ENCODE data around the gene MRPL34.

MRPL34 gene

DNA sequence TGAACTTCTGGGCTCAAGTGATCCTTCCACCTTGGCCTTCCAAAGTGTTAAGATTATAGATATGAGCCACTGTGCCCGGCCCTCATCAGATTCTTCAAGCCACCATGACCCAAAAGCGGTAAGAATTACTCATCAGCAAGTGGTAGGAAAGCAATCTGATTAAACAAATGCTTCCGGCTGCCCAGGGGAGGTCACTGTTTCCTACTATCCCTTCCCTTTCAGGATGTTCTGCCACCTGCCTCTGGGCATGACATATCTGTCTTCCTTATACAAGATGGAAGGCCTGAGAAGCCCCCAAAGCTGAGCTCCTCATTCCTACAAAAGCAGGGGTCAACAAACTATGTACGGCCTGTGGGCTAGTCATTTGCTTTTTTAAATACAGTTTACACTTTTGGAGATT is 9.4 kb upstream of the MRPL34 start:
- Mint-ChIP-seq H3K27ac (no peak overlapping the region), H3K27me3 (no peaks in the 10 kb centered on the region), H3K4me1 (ENCODE audit: low read depth) (peaks cover 5% of the 10 kb centered on the region), H3K9me3 (ENCODE audit: low read depth) (no peaks in the 10 kb centered on the region), H3K4me3 (no peak overlapping the region), H3K36me3 (peaks cover 2% of the 10 kb centered on the region)

DNA sequence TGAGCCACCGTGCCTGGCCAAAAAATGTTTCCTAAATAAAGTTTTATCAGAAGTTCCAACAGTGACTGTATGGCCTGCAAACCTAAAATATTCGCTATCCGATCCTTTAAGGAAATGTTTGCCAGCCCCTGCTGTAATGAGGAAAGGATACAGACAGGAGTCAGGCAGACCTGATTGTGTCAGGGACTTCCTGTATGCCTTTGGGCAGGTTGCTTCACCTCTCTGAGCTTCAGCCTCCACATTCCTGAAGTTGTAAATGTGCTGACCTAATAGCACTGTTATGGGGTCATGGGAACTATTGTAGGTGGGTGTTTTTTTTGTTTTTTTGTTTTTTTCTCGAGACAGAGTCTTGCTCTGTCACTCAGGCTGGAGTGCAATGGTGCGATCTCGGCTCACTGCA is 8.7 kb upstream of the MRPL34 start:
- Mint-ChIP-seq H3K36me3 (peaks cover 2% of the 10 kb centered on the region), H3K27ac (no peak overlapping the region), H3K4me3 (no peak overlapping the region), H3K27me3 (no peaks in the 10 kb centered on the region), H3K4me1 (ENCODE audit: low read depth) (peaks cover 7% of the 10 kb centered on the region), H3K9me3 (ENCODE audit: low read depth) (no peaks in the 10 kb centered on the region)

DNA sequence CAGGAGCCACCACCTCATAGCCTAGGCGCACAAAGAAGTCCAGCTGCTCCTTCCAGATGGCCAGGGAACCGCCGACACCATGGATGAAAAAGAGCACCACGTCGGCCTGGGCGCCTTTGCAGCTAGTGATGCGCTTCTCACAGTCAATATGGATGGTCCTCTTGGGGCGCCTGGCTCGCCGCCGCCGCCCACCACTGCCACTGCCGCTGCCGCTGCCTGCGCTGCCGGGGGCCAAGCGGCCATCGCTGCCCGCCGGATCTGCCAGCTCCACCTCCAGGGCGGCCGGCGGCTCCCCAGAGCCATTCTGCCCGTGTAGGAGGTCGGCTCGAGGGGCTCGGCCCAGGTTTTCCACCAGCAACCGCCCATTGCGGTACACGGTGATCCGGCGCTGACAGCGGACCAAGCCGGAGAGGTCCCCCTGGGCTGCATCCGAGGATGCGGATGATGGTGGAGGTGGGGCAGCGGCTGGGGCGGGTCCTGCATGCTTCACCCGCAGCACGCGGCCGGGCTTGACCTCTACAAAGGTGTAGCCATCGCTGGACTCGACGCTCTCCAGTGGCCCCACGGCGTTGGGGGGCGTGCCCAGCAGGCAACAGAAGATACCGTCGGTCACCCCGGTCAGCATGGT is 4.6 kb upstream of the MRPL34 start:
- H3K27ac Mint-ChIP-seq = no peak overlapping the region
- no peaks in the 10 kb centered on the region for H3K27me3 Mint-ChIP-seq
- peaks cover 2% of the 10 kb centered on the region for H3K36me3 Mint-ChIP-seq

DNA sequence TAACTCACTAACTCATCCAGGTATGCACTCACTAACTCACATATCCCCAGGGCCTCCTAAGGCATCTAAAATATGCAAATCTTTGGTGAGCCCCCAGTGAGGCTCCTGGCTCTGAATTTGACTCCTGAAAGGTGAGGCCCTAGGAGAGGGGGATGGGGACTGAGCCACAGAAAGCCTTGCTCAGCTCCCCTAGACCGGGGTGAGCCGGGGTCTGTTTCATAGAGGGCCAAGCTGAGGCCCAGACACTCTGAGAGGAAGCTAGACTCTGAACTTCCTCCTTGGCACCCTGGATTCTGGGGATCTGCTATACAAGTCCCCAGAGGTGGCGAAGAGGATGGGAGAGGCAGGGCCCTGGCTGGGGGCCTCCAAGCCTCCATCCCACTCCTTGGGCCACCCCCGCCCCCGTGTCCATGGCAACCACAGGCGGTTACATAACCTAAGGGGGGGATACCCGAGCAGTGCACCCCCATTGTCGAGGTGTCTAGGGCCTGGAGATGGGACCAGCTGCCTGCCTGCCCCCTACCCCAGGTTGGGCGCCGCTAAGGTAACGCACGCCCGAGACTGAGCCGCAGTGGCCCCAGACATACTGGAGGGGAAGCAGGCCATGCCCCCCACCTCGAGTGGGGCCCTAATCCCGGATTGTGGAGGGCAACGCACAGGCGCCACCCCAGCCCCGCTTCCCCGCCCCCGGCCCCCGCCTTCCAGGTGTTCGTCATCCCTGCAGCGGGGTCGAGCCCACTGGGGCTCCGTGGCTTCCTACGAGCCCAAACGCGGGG is 3.1 kb upstream of the MRPL34 start:
- peak overlapping the region; percentile 68 for H3K4me3 Mint-ChIP-seq
- no peak overlapping the region for H3K27ac Mint-ChIP-seq
- no peaks in the 10 kb centered on the region for H3K36me3 Mint-ChIP-seq
- no peaks in the 10 kb centered on the region for H3K9me3 Mint-ChIP-seq (ENCODE audit: low read depth)
- H3K4me1 Mint-ChIP-seq (ENCODE audit: low read depth) = peaks cover 25% of the 10 kb centered on the region
- H3K27me3 Mint-ChIP-seq = no peaks in the 10 kb centered on the region

More for the DNA sequence above, 4.6 kb upstream of the MRPL34 start:
- H3K9me3 Mint-ChIP-seq (ENCODE audit: low read depth) = no peaks in the 10 kb centered on the region
- H3K4me1 Mint-ChIP-seq (ENCODE audit: low read depth) = peaks cover 20% of the 10 kb centered on the region
- no peak overlapping the region for H3K4me3 Mint-ChIP-seq

DNA sequence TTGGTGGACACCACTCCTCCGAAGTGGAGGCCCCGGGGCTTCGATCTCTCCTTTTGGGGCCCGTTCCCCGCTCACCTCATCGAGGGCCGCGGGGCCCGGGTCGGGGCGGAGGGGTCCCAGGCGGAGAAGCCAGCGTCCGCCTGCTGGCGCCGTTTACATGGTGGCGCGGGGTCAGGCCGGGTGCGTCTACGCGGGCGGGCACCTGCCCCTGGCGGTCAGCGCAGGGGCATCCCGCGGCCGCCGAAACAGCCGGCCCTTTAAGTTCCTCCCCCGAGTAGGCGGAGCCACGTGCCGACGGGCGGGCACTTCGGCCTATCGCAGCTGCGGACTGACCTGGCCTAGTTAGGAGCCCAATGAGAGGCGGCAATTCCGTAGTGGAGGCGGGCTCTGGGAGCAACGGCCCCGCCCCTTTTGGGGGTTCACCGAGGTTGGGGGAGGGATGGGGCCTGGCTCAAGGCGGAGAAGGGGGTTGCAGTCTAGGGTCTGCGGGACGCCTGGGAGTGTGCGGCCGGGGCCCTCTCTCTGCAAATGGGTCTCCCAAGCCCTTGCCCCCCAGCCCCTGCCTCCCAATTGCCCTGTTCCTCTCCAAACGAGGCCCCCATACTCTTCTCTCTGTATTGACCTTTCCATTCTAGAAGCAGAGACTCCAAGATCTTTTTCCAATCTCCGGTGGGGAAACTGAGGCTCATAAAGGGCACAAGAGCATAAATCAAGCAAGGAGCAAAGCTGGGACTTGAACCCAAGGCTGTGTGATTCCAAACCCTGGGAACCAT is 2.3 kb upstream of the MRPL34 start, which contains the start of gene ABHD8:
ABHD8 (minus strand) TSS at position 259 of the 773 bp plus-strand sequence. CDS start 1,809 bp downstream, outside the sequence.
- Mint-ChIP-seq H3K9me3 (ENCODE audit: low read depth) (no peaks in the 10 kb centered on the region), H3K4me1 (ENCODE audit: low read depth) (peaks cover 30% of the 10 kb centered on the region)

DNA sequence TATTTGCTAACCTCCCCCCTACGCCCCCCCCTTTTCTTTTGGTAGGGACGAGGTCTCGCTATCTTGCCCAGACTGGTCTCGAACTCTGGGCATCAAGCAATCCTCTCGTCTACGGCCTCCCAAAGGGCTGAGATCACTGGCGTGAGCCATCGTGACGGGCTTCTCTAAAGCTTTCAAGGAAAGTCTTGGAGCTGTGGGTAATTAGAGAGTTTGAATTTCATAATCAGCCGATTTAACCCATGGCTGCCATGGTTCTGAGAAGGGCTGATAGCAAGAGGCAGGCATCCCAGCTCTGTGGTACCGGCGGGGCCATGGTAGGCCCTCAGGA is 1.8 kb upstream of the MRPL34 start:
- Mint-ChIP-seq H3K4me3 (peak overlapping the region; percentile 68), H3K4me1 (ENCODE audit: low read depth) (peaks cover 31% of the 10 kb centered on the region), H3K27me3 (no peaks in the 10 kb centered on the region), H3K9me3 (ENCODE audit: low read depth) (no peaks in the 10 kb centered on the region), H3K27ac (no peak overlapping the region), H3K36me3 (no peaks in the 10 kb centered on the region)

More for the DNA sequence above, 2.3 kb upstream of the MRPL34 start, which contains the start of gene ABHD8:
- Mint-ChIP-seq H3K27ac (no peak within 1 kb of the TSS), H3K27me3 (no peaks in the 10 kb centered on the region), H3K4me3 (peak within 1 kb of the TSS; percentile 68), H3K36me3 (no peaks in the 10 kb centered on the region)

DNA sequence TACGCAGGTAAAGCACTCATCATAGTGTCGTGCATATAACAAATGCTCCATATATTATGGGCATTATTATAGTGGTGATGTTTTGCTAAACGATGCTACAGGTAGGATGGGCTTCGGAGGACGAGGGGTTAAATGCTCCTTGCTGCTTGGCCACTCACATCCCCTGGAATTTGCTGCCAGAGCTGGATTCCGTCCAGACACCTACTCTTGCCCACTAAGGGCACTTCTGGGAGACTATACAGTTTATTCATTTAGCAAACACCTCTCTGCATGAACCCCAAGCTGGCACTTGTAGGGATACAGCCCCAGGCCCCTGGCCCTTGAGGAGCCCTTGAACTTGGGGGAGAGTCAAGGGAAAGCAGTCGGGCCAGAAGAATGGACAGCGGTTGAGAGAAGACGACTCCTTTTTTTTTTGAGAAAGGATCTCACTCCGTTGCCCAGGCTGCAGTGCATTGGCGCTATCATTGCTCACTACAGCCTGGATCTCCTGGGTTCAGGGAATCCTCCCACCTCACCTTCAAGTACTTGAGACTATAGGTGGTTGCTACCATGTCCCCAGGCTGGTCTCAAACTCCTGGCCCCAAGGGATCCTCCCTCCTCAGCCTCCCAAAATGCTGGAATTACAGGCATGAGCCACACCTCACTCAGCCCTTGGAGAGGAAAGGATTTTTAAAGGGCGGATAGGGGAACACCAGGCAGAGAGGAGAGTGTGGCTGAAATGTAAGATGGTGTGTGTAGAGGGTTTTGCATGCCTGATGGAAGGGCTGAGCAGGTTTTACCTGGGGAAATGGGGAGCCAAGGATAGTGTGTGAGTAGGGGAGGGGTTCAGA is 1.1 kb upstream of the MRPL34 start:
- Mint-ChIP-seq H3K27ac (peak overlapping the region; percentile 72), H3K27me3 (no peaks in the 10 kb centered on the region), H3K4me1 (ENCODE audit: low read depth) (peaks cover 36% of the 10 kb centered on the region), H3K36me3 (no peaks in the 10 kb centered on the region), H3K9me3 (ENCODE audit: low read depth) (no peaks in the 10 kb centered on the region), H3K4me3 (peak overlapping the region; percentile 93)

DNA sequence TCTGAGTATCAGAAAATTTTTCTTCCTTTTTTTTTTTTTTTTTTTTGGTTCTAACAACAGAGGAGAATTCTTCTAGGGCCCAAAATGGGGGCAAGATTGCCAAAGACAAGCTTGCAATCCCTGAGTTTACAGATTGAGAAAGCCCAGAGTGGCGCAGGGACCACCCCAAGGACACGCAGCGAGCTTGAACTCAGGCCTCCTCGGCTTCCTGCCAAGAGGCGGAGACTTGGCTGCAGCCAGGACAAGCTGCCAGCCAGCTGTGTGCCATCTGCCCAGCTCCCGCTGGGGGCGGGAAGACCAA is 506 bp upstream of the MRPL34 start:
- Mint-ChIP-seq H3K9me3 (ENCODE audit: low read depth) (no peaks in the 10 kb centered on the region), H3K27ac (peak overlapping the region; percentile 92)

DNA sequence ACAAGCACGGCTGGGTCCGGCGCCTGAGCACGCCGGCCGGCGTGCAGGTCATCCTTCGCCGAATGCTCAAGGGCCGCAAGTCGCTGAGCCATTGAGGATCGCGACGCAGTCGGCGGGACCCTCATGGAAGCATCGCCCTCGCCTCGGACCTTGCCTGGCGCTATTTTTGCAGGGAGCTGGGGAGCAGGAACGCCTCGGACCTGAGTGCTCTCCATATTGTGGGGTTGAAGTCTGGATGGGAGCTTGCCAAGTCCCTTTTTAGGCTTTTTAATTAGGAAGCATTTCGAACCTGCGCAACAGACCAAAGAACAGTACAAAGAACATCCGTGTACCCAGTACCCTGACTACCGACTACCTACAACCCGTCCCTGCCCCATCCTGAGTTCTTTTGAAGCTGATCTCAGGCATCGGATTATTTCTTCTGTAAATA is 628 bp downstream of the MRPL34 start:
- Mint-ChIP-seq H3K36me3 (no peaks in the 10 kb centered on the region), H3K27me3 (no peaks in the 10 kb centered on the region), H3K4me1 (ENCODE audit: low read depth) (peaks cover 45% of the 10 kb centered on the region), H3K4me3 (peak overlapping the region; percentile 93), H3K27ac (peak overlapping the region; percentile 92), H3K9me3 (ENCODE audit: low read depth) (no peaks in the 10 kb centered on the region)

More for the DNA sequence above, 506 bp upstream of the MRPL34 start:
- Mint-ChIP-seq H3K4me1 (ENCODE audit: low read depth) (peaks cover 37% of the 10 kb centered on the region), H3K36me3 (no peaks in the 10 kb centered on the region), H3K4me3 (peak overlapping the region; percentile 93), H3K27me3 (no peaks in the 10 kb centered on the region)

DNA sequence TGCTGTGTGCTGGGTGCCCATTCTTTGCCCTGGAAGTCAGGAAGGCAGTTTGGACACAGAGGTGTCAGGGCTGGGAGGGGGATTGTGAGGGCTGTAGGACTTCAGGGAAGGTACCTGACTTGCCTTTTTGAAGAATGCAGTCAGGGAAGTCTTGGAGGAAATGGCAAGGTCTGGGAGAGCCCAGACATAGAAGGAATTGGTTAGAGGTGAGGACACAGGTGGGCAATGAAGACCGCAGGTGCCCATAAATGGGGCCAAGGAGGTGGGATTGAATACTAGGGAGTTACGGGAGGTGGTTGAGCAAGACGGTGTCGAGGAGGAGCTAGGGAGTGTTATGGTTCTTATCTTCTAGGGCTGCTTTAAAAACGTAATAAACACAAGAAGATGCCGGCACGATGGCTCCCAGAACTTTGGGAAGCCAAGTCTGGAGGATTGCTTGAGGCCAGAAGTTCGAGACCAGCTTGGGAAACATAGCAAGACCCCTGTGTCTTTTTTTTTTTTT is 2.3 kb downstream of the MRPL34 start:
- H3K4me3 Mint-ChIP-seq = peak overlapping the region; percentile 93
- peaks cover 43% of the 10 kb centered on the region for H3K4me1 Mint-ChIP-seq (ENCODE audit: low read depth)
- H3K27me3 Mint-ChIP-seq = no peaks in the 10 kb centered on the region
- H3K36me3 Mint-ChIP-seq = no peaks in the 10 kb centered on the region
- no peaks in the 10 kb centered on the region for H3K9me3 Mint-ChIP-seq (ENCODE audit: low read depth)
- peak overlapping the region; percentile 47 for H3K27ac Mint-ChIP-seq

DNA sequence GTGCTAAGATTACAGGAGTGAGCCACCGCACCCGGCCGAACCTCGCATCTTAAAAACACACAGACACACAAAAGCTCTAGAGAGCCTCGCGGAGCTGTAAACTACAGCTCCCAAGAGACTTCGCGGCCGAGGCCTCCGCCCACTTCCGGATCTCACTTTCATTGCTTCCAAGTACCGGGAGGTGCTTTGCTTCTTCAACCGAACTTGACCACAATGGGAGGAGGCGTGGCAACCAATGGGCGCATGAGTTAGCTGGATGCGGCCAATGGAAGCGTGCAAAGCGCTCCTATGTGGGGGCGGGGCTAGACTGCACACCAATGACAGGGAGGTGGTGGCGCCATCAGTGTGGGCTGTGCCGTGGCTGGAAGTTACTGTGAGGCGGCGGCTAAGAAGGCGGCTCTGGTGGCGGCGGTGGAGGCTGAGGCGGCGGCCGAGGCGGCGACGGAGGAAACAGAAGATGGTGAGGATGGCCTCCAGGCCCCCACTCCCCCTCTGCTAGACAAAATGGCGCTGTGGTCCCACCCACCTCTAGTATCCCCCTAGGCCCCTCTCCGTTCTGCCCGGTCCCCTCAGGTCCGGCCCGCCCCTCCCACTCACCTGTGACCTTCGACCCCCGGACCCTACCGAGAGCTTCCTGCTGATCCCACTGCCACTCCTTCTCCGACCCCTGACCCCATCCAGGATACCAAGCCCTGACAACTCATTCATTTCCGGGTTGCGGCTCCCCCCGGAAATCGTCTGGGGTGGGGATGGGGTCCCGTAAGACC is 3.7 kb downstream of the MRPL34 start, which contains the start of gene DDA1:
DDA1 (plus strand) TSS at position 366 of the 767 bp plus-strand sequence; CDS start at position 458, 92 bp downstream.
- no peaks in the 10 kb centered on the region for H3K9me3 Mint-ChIP-seq (ENCODE audit: low read depth)
- H3K27ac Mint-ChIP-seq = peak within 1 kb of the TSS; percentile 85
- no peaks in the 10 kb centered on the region for H3K36me3 Mint-ChIP-seq
- H3K4me3 Mint-ChIP-seq = peak within 1 kb of the TSS; percentile 91
- H3K27me3 Mint-ChIP-seq = no peaks in the 10 kb centered on the region
- H3K4me1 Mint-ChIP-seq (ENCODE audit: low read depth) = peaks cover 37% of the 10 kb centered on the region

DNA sequence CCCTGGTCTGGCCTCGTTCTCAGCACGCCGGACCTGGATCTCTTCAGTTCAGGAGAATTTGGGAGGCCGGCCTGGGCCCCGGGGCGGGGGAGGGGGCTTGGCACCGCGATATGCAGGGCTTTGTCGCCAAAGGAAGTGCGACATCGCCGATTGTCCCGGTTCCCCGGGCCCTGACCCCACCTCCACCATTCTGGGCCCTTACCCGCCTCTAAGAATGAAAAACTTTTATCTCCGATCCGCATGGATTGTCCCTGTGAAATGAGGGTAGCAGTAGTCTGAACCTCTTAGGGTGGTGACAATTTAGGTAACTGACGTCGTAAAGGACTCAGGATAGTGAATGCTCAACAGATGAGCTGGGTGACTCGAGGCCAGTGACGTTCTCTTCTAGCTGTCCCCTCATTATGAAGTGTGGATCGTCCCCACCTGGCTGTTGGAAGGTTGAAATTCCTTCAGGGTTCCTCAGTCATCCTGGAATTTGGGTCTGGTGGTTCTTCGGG is 4.3 kb downstream of the MRPL34 start:
- Mint-ChIP-seq H3K36me3 (no peaks in the 10 kb centered on the region), H3K4me3 (peak overlapping the region; percentile 91), H3K4me1 (ENCODE audit: low read depth) (peaks cover 33% of the 10 kb centered on the region), H3K27ac (peak overlapping the region; percentile 85), H3K9me3 (ENCODE audit: low read depth) (no peaks in the 10 kb centered on the region), H3K27me3 (no peaks in the 10 kb centered on the region)

DNA sequence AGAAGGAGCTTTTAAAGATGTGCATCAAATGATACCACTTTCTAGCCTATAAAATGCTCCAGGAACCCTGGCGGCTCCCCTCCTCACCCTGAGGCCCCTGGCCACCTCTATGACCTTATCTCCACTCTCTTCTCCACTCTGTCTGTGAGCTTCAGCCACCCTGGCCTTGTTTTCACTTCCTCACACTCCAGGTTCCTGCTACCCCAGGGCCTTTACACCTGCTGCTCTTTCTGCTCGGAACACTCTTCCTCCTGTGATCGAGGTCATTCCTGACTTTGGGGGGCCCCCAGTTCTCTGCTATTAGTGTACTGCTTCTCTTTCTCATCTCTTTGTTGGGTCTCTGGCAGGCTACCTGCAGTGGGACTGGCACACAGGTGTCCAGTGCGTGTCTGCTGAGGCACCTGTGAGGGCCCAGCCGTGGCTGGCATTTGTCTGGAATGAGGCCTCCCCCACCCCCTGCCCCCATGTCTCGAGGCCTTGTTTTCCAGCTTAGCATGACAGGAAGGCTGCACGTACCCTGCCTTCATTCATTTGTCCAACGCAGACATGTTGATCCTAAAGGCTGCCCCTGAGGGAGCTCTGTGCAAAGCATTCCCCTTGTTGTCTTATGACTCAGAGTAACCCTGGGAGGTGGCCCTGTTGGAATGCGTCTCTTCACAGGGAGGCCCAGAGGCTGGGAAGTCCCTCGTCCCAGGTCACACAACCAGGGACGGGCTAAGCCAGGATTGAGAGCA is 6.0 kb downstream of the MRPL34 start:
- peak overlapping the region; percentile 56 for H3K4me3 Mint-ChIP-seq
- H3K27me3 Mint-ChIP-seq = no peaks in the 10 kb centered on the region
- peaks cover 27% of the 10 kb centered on the region for H3K4me1 Mint-ChIP-seq (ENCODE audit: low read depth)
- H3K36me3 Mint-ChIP-seq = no peaks in the 10 kb centered on the region
- H3K9me3 Mint-ChIP-seq (ENCODE audit: low read depth) = no peaks in the 10 kb centered on the region
- H3K27ac Mint-ChIP-seq = no peak overlapping the region
